ENCODE measurements around the gene PCSK5. TPM values are rescaled to one million over a fixed set of nuclear protein-coding genes. Genes with fewer than 3 reads are reported as not detected.

Gene PCSK5
- total RNA-seq, 2 donors from 2014 or later = 41.2 to 63.7 TPM

DNA sequence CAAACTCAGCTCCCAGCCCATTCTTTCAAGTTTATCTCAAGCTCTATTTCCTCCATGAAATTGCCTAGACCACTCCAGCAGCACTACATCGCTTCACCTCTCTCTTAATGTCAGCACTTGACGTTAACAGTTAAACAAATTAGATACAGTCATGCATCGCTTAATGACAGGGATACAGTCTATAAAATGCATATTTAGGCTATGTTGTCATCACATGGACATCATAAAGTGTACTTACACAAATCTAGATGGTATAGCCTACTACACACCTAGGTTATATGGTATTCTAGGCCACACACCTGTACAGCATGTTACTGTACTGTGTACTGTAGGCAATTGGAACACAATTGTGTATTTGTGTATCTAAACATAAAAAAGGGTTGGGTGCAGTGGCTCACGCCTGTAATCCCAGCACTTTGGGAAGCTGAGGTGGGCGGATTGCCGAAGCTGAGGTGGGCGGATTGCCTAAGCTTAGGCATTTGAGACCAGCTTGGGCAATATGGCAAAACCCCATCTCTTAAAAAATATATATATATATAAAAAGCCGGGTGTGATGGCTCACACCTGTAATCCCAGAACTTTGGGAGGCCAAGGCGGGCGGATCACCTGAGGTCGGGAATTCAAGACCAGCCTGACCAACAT lies 13.4 kb upstream of the PCSK5 start:
- DNase-seq (ENCODE audit: low spot score) = no peak
- H3K27me3 ChIP-seq (replicated peaks; ENCODE audit: insufficient read depth) = no peaks in the 10 kb centered on the region

DNA sequence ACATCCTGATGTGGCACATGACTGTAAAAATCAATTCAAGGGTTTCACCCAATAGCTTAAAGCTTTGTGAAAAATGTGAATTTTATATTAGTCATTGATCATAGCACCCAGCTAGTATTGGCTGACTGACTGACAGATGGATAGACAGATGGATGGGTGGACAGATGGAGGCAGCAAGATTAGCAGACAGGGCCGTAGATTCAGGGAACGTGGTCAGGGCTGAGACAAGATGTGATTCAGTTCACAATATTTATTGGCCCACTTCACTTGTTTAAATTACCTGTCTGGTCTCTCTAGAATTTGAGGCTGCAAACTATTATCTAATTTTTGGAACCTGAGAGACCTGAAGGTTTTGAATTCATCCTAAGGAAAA lies 12.0 kb upstream of the PCSK5 start:
- no peaks in the 10 kb centered on the region for H3K36me3 ChIP-seq
- ATAC-seq (ENCODE audit: insufficient number of reproducible peaks, low FRiP score, low read depth) (no peak), DNase-seq (ENCODE audit: low spot score) (no peak)
- H3K27ac ChIP-seq = no peak overlapping the region
- no peaks in the 10 kb centered on the region for H3K4me1 ChIP-seq (ENCODE audit: control insufficient read depth in 1 of 2, low read depth in 2 of 2)
- no peaks in the 10 kb centered on the region for H3K27me3 ChIP-seq (replicated peaks; ENCODE audit: insufficient read depth)
- H3K9me3 ChIP-seq = no peaks in the 10 kb centered on the region
- no peak overlapping the region for H3K4me3 ChIP-seq
- TF ChIP-seq, protein P1, sequence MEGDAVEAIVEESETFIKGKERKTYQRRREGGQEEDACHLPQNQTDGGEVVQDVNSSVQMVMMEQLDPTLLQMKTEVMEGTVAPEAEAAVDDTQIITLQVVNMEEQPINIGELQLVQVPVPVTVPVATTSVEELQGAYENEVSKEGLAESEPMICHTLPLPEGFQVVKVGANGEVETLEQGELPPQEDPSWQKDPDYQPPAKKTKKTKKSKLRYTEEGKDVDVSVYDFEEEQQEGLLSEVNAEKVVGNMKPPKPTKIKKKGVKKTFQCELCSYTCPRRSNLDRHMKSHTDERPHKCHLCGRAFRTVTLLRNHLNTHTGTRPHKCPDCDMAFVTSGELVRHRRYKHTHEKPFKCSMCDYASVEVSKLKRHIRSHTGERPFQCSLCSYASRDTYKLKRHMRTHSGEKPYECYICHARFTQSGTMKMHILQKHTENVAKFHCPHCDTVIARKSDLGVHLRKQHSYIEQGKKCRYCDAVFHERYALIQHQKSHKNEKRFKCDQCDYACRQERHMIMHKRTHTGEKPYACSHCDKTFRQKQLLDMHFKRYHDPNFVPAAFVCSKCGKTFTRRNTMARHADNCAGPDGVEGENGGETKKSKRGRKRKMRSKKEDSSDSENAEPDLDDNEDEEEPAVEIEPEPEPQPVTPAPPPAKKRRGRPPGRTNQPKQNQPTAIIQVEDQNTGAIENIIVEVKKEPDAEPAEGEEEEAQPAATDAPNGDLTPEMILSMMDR (IDR thresholded peaks at IDR 0.05) = no peak

More for the DNA sequence above, 13.4 kb upstream of the PCSK5 start:
- Histone ChIP-seq H3K9me3 (no peaks in the 10 kb centered on the region), H3K4me3 (no peak overlapping the region), H3K27ac (no peak overlapping the region), H3K4me1 (ENCODE audit: control insufficient read depth in 1 of 2, low read depth in 2 of 2) (no peaks in the 10 kb centered on the region), H3K36me3 (no peaks in the 10 kb centered on the region)
- TF ChIP-seq, protein P1 (IDR thresholded peaks at IDR 0.05) = no peak
- ATAC-seq (ENCODE audit: insufficient number of reproducible peaks, low FRiP score, low read depth) = no peak

DNA sequence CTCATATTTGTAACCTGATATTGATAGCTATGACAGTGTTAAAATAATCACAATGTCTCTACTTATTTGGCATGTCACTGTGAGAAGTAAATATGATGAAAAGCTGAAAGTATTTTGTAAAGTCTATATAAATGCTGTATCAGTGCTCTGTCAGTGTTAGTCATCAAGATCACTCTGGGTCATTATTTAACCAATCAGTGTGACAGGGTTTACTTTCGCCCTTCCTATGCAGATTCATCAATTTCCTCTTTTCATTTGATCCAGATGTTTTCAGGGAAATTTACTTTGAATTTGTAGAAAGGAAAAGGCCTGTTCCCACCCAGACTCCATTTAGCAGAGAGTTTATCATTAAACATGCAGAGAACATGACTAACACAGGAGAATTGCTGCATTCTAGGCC lies 9.9 kb upstream of the PCSK5 start:
- TF ChIP-seq, protein P1 (IDR thresholded peaks at IDR 0.05) = no peak
- H3K4me3 ChIP-seq = no peak overlapping the region
- no peaks in the 10 kb centered on the region for H3K9me3 ChIP-seq
- no peak for ATAC-seq (ENCODE audit: insufficient number of reproducible peaks, low FRiP score, low read depth)
- no peak for DNase-seq (ENCODE audit: low spot score)
- H3K27me3 ChIP-seq (replicated peaks; ENCODE audit: insufficient read depth) = no peaks in the 10 kb centered on the region
- no peaks in the 10 kb centered on the region for H3K36me3 ChIP-seq
- no peak overlapping the region for H3K27ac ChIP-seq
- no peaks in the 10 kb centered on the region for H3K4me1 ChIP-seq (ENCODE audit: control insufficient read depth in 1 of 2, low read depth in 2 of 2)

DNA sequence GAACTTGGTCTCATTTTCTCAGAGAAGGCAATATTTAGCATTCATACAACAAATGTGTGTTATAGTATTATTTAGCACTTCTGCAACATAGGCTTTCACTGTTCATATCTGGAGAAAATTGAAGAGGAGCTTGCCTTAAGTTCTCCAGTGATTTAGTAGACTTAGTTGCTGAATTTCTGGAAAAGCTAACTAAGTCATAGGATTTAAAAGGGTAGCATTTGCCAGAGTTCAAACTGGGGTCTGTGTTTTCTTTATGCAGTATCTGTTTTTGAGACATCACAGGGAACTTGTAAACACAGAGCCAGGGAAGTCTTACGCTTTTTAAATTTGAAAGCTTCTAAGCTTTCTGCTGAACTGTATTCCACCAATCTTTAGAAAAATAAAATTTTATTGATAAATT lies 8.7 kb upstream of the PCSK5 start:
- no peaks in the 10 kb centered on the region for H3K36me3 ChIP-seq
- no peak overlapping the region for H3K4me3 ChIP-seq
- no peaks in the 10 kb centered on the region for H3K27me3 ChIP-seq (replicated peaks; ENCODE audit: insufficient read depth)
- H3K4me1 ChIP-seq (ENCODE audit: control insufficient read depth in 1 of 2, low read depth in 2 of 2) = no peaks in the 10 kb centered on the region
- ATAC-seq (ENCODE audit: insufficient number of reproducible peaks, low FRiP score, low read depth) = no peak
- TF ChIP-seq, protein P1 (IDR thresholded peaks at IDR 0.05) = no peak
- DNase-seq (ENCODE audit: low spot score) = no peak
- no peaks in the 10 kb centered on the region for H3K9me3 ChIP-seq
- H3K27ac ChIP-seq = no peak overlapping the region

DNA sequence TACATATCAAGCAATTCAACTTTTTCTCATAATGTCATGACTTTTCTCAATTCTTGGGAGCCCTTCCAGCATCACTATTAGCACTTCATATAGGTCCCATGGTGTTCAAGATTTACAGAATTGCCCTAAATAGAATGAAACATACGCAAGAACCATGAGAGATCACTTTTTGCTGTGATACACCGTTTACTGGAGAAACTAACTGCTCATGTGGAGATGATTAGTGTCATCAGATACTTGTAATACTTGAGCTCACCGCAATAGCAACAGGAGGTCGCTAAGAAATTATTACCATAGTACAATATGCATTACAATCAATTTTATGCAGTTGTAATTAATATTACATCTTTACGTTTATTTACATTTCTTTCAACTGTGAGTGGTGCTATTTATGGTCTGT lies 4.8 kb upstream of the PCSK5 start:
- ATAC-seq (ENCODE audit: insufficient number of reproducible peaks, low FRiP score, low read depth) (no peak), DNase-seq (ENCODE audit: low spot score) (no peak)
- no peaks in the 10 kb centered on the region for H3K27me3 ChIP-seq (replicated peaks; ENCODE audit: insufficient read depth)
- H3K9me3 ChIP-seq = no peaks in the 10 kb centered on the region
- no peak overlapping the region for H3K27ac ChIP-seq
- H3K36me3 ChIP-seq = no peaks in the 10 kb centered on the region
- H3K4me3 ChIP-seq = no peak overlapping the region
- TF ChIP-seq, protein P1 (IDR thresholded peaks at IDR 0.05) = no peak
- H3K4me1 ChIP-seq (ENCODE audit: control insufficient read depth in 1 of 2, low read depth in 2 of 2) = peaks cover 4 to 9% of the 10 kb centered on the region in 2 donors

Measured in thoracic aorta (tissue), 2 donors.